ENCODE measurements around the gene CLASRP. TPM values are rescaled to one million over a fixed set of nuclear protein-coding genes. Genes with fewer than 3 reads are reported as not detected.

CLASRP gene
- total RNA-seq, 1 experiment from 2014 or later: 87.1 TPM

DNA sequence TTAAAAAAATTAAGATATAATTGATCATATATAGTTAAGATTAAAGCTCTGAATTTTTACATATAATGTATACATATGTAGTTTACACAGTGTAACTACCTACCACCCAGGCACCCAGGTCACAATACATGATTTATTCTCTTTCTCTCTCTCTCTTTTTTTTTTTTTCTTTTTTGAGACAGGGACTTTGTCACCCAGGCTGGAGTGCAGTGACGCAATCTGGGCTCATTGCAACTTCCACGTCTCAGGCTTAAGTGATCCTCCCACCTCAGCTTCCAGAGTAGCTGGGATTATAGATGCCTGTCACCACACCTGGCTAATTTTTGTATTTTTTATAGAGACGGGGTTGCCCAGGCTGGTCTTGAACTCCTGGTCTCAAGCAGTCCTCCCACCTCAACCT is 18.8 kb upstream of the CLASRP start:
- Histone ChIP-seq H2BK12ac (ENCODE audit: insufficient read length, low read depth, low read length) (no peak overlapping the region), H3K18ac (ENCODE audit: insufficient read length, low read depth, low read length) (no peak overlapping the region), H3K27ac (ENCODE audit: insufficient read length, low read depth, low read length) (no peak overlapping the region), H3K79me2 (ENCODE audit: insufficient read depth, low read length) (no peaks in the 10 kb centered on the region), H3K27me3 (ENCODE audit: insufficient read depth, low read length) (no peaks in the 10 kb centered on the region), H2BK15ac (ENCODE audit: low read depth, low read length) (no peak overlapping the region), H3T11ph (ENCODE audit: low read length) (no peak overlapping the region), H3K4me2 (ENCODE audit: insufficient read depth, insufficient read length, low read length) (no peak overlapping the region), H3K23ac (ENCODE audit: insufficient read length, low read depth, low read length) (no peak overlapping the region), H2BK20ac (ENCODE audit: low read depth, low read length, poor library complexity, severe bottlenecking) (no peak overlapping the region), H2BK120ac (ENCODE audit: low read depth, low read length, poor library complexity, severe bottlenecking) (no peak overlapping the region), H4K91ac (ENCODE audit: insufficient read length, low read depth, low read length) (no peak overlapping the region), H3K79me1 (ENCODE audit: insufficient read depth, low read depth, low read length, poor library complexity, severe bottlenecking) (no peaks in the 10 kb centered on the region), H4K5ac (ENCODE audit: insufficient read length, low read depth, low read length) (no peak overlapping the region), H2BK5ac (ENCODE audit: insufficient read length, low read length) (no peak overlapping the region), H3K9ac (ENCODE audit: extremely low read depth, insufficient read length, low read length) (no peak overlapping the region), H2AFZ (ENCODE audit: low read length) (no peak overlapping the region), H3K56ac (ENCODE audit: insufficient read length, low read depth, low read length) (no peak overlapping the region), H3K9me3 (ENCODE audit: control insufficient read depth, low read depth, low read length) (no peaks in the 10 kb centered on the region), H3K23me2 (ENCODE audit: insufficient read length, low read depth, low read length, poor library complexity, severe bottlenecking) (no peaks in the 10 kb centered on the region), H3K4ac (ENCODE audit: low read depth, low read length) (no peak overlapping the region), H2AK5ac (ENCODE audit: insufficient read length, low read length) (no peak overlapping the region), H3K14ac (ENCODE audit: insufficient read depth, low read length) (no peak overlapping the region), H3K4me1 (ENCODE audit: insufficient read depth, low read length) (no peaks in the 10 kb centered on the region), H4K20me1 (ENCODE audit: control insufficient read depth, insufficient read depth, insufficient read length) (no peaks in the 10 kb centered on the region), H4K8ac (replicated peaks; ENCODE audit: insufficient read length, low read depth, low read length) (no peak overlapping the region)
- Mint-ChIP-seq H3K27ac (no peak overlapping the region), H3K36me3 (ENCODE audit: insufficient read depth in 1 of 3, low read depth in 3 of 3) (peaks cover 0 to 8% (median 4%) of the 10 kb centered on the region in 3 experiments; a peak in 3 of 7 replicates), H3K9me3 (no peaks in the 10 kb centered on the region), H3K4me1 (peaks cover 7 to 9% of the 10 kb centered on the region in 2 experiments), H3K27me3 (ENCODE audit: low read depth) (no peaks in the 10 kb centered on the region), H3K4me3 (no peak overlapping the region)
- TF ChIP-seq, protein P1, sequence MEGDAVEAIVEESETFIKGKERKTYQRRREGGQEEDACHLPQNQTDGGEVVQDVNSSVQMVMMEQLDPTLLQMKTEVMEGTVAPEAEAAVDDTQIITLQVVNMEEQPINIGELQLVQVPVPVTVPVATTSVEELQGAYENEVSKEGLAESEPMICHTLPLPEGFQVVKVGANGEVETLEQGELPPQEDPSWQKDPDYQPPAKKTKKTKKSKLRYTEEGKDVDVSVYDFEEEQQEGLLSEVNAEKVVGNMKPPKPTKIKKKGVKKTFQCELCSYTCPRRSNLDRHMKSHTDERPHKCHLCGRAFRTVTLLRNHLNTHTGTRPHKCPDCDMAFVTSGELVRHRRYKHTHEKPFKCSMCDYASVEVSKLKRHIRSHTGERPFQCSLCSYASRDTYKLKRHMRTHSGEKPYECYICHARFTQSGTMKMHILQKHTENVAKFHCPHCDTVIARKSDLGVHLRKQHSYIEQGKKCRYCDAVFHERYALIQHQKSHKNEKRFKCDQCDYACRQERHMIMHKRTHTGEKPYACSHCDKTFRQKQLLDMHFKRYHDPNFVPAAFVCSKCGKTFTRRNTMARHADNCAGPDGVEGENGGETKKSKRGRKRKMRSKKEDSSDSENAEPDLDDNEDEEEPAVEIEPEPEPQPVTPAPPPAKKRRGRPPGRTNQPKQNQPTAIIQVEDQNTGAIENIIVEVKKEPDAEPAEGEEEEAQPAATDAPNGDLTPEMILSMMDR (conservative IDR thresholded peaks at IDR 0.05): no peak
- WGBS (ENCODE audit: extremely low coverage, insufficient read length, low lambda C conversion rate): no CpG with 5 or more reads among the region's 3 CpGs
- DNase-seq: no peak
